Measurements from ENCODE around the gene ERN1.

GRCh38 chr17:64084940-64085649 lies 44.8 kb downstream of the ERN1 start:
- TF ChIP-seq, protein P1, sequence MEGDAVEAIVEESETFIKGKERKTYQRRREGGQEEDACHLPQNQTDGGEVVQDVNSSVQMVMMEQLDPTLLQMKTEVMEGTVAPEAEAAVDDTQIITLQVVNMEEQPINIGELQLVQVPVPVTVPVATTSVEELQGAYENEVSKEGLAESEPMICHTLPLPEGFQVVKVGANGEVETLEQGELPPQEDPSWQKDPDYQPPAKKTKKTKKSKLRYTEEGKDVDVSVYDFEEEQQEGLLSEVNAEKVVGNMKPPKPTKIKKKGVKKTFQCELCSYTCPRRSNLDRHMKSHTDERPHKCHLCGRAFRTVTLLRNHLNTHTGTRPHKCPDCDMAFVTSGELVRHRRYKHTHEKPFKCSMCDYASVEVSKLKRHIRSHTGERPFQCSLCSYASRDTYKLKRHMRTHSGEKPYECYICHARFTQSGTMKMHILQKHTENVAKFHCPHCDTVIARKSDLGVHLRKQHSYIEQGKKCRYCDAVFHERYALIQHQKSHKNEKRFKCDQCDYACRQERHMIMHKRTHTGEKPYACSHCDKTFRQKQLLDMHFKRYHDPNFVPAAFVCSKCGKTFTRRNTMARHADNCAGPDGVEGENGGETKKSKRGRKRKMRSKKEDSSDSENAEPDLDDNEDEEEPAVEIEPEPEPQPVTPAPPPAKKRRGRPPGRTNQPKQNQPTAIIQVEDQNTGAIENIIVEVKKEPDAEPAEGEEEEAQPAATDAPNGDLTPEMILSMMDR (IDR thresholded peaks at IDR 0.05; ENCODE audit: poor library complexity, severe bottlenecking) = no peak
- no peak for TF ChIP-seq EZH2 (IDR thresholded peaks at IDR 0.05; ENCODE audit: borderline replicate concordance, insufficient read depth, low read length, poor library complexity, severe bottlenecking)
- no peak for TF ChIP-seq POLR2AphosphoS5 (IDR thresholded peaks at IDR 0.05)
- no peak for TF ChIP-seq TAF1 (IDR thresholded peaks at IDR 0.05; ENCODE audit: low read depth)
- no peak for TF ChIP-seq MXI1 (conservative IDR thresholded peaks at IDR 0.05; ENCODE audit: poor library complexity, severe bottlenecking)
- no peak for TF ChIP-seq EP300 (conservative IDR thresholded peaks at IDR 0.05; ENCODE audit: poor library complexity, severe bottlenecking)
- TF ChIP-seq, protein P2, sequence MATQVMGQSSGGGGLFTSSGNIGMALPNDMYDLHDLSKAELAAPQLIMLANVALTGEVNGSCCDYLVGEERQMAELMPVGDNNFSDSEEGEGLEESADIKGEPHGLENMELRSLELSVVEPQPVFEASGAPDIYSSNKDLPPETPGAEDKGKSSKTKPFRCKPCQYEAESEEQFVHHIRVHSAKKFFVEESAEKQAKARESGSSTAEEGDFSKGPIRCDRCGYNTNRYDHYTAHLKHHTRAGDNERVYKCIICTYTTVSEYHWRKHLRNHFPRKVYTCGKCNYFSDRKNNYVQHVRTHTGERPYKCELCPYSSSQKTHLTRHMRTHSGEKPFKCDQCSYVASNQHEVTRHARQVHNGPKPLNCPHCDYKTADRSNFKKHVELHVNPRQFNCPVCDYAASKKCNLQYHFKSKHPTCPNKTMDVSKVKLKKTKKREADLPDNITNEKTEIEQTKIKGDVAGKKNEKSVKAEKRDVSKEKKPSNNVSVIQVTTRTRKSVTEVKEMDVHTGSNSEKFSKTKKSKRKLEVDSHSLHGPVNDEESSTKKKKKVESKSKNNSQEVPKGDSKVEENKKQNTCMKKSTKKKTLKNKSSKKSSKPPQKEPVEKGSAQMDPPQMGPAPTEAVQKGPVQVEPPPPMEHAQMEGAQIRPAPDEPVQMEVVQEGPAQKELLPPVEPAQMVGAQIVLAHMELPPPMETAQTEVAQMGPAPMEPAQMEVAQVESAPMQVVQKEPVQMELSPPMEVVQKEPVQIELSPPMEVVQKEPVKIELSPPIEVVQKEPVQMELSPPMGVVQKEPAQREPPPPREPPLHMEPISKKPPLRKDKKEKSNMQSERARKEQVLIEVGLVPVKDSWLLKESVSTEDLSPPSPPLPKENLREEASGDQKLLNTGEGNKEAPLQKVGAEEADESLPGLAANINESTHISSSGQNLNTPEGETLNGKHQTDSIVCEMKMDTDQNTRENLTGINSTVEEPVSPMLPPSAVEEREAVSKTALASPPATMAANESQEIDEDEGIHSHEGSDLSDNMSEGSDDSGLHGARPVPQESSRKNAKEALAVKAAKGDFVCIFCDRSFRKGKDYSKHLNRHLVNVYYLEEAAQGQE (IDR thresholded peaks at IDR 0.05; ENCODE audit: borderline replicate concordance) = no peak
- TF ChIP-seq SMC3 (conservative IDR thresholded peaks at IDR 0.05; ENCODE audit: poor library complexity) = no peak

Measured in neural cell (in vitro differentiated cells).